ENCODE measurements around the gene FEM1A.
"Not testable (repeated sequence)": the region's sequence is repeated elsewhere in the genome, so short reads cannot be mapped to it uniquely, and the experiment has no call there.

Gene FEM1A

DNA sequence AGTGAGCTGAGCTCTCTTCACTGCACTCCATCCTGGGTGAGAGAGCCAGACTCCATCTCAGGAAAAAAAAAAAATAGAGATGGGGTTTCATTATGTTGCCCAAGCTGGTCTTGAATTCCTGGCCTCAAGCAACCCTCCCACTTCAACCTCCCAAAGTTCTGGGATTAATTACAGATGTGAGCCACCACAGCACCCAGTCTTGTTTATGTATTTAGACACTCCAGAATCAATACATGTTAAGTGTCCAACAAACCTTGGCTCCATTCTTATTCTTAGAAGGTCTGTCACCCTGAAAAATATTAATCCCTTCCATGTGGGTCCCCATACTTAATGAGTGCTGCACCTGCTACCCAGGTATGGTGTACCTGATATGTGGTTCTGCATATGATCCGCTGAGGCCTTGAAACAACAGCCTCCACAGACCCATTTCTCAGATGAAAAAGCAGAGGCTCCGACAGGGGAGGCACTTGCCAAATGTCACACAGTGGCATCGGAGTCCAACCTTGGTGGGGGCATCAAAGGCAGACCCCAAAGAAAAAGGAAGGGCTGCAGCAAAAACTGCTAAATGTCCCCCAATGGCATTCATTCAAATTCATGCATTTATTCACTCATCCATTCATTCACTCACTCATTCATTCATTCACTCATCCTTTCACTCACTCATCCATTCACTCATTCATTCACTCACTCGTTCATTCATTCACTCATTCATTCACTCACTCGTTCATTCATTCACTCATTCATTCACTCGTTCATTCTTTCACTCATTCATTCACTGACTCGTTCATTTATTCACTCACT lies 23.3 kb downstream of the FEM1A start:
- DNase-seq (ENCODE audit: low spot score): no peak

DNA sequence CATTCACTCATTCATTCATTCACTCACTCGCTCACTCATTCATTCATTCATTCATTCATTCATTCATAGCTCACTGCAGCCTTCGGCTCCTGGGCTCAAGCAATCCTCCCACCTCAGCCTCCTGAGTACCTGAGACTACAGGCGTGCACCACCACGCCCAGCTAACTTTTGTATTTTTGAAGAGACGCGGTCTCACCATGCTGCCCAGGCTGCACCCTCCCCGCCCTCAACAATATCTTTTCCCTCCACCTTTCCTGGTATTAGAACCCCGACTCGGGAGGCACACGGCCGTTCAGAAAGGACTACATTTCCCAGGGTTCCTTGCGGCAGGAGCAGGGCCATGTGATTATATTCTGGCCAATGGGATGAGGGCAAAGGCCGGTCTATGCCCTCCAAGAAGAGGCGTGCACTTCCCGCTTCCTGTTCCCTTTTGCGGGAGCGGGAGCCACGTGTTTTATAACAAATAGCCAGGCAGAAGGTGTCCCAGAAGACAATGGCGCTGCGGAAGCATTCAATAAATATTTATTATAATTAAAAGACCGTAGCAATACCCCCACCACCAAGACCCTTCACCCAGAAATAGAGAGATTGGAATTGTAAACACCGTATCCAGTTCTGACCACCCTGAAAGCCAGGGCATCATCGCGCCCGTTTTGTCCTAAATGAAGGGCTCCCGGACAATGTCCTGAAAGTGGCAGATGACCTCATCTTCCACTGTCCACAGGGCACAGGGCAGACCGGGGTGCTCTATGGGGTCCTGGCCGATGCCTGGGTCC lies 24.1 kb downstream of the FEM1A start:
- DNase-seq (ENCODE audit: low spot score): peak; percentile 77

DNA sequence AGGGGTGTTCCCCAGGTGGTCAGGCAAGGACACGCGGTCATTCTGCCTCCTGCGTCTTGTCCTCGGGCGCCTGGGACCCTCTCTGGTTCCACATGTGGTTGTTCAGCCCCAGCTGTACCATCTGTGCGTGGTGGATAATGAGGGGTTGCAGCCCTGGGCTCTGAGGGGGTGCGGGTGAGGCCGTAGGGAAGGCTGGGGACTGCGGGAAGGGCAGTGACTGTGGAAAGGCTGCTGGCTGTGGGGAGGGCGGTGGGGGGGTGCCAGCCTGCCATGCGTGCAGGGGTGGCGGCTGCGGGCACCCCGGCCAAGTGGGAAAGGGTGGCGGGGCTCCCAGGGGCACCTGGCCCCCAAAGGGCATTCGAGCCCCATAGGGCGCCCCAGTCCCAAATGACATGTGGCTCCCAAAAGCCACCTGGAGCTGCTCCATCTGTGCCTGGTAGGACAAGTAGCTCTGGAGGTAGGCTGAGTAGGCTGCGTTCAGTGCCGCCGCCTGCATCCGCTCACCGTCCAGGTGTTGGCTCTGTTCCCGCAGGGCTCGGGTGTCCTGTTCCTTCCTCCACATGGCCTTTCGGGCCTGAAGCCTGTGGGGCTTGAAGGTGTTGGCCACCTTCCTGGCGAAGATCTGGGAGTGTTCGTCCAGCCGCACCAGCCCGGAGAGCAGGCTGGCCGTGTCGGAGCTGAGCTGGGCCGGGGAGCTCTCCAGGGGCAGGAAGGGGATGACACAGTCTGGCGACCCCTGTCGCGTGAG lies 24.8 kb downstream of the FEM1A start:
- DNase-seq (ENCODE audit: low spot score): no peak

- DNase-seq (ENCODE audit: low spot score): no peak
These were observed 25.4 kb downstream of the FEM1A start for GRCh38 chr19:4816950-4817278.

- no peak for DNase-seq (ENCODE audit: low spot score)
These were observed 26.1 kb downstream of the FEM1A start for GRCh38 chr19:4817467-4818277.

DNA sequence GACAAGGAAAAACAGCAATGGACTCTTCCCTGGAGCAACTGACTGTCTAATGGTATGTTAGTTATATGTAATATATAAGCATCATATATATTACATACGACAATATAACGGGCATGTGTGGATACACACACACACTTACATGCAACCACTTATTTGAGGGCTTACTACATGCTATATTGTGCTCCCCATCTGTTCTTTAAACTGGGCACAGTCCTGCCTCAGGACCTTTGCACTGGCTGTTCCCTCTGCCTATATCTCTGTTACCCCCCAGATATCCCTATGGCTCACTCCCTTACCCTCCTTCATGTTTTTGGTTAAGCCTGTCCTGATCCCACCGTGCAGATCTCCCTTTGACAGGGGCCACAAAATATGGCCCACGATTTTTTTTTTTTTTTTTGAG lies 29.7 kb downstream of the FEM1A start:
- DNase-seq (ENCODE audit: low spot score): no peak

DNA sequence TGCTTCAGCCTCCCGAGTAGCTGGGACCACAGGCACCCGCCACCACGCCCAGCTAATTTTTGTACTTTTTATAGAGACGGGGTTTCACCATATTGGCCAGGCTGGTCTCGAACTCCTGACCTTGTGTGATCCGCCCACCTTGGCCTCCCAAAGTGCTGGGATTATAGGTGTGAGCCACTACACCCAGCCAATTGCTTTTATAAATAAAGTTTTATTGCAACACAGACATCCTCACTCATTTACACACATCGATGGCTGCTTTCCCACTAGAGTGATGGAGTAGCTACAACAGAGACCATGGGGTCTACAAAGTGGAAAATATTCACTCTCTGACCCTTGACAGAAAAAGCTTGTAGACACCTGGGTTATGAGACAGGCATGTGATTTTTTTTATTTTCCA lies 30.8 kb downstream of the FEM1A start:
- DNase-seq (ENCODE audit: low spot score): not testable (repeated sequence)

- DNase-seq (ENCODE audit: low spot score): no peak
These were observed 32.0 kb downstream of the FEM1A start for GRCh38 chr19:4823577-4823976.

DNA sequence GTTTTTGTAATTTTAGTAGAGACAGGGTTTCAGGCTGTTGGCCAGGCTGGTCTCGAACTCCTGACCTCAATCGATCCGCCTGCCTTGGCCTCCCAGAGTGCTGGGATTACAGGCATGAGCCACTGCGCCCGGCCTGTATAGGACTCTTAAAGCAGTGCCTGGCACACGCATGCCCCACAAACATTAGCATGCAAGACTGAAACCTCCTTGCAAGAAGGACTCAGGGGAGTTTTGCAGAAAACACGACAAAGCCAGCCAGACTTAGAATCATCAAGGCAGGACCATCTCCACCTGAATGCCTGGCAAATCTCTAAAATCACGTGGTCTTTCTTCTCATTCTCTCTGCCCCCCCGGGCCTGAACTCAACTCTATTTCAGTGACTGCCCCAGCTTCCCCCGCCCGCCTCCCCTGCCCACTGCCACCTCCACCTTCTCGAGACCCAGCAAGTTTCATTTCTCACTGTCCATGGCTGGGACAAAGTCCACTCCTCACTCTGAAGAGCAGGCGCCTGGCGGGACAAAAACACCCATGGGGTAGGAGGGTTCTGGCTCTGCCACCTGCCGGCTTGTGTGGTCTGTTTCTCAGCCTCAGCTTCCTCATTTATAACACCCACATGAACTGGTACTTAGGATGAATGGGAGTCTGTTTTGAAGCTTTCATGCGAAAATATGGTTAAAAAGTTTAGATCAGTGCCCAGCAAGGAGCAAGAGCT lies 37.6 kb downstream of the FEM1A start:
- DNase-seq (ENCODE audit: low spot score): no peak

- no peak for DNase-seq (ENCODE audit: low spot score)
These were observed 38.8 kb downstream of the FEM1A start for GRCh38 chr19:4830332-4830731.

DNA sequence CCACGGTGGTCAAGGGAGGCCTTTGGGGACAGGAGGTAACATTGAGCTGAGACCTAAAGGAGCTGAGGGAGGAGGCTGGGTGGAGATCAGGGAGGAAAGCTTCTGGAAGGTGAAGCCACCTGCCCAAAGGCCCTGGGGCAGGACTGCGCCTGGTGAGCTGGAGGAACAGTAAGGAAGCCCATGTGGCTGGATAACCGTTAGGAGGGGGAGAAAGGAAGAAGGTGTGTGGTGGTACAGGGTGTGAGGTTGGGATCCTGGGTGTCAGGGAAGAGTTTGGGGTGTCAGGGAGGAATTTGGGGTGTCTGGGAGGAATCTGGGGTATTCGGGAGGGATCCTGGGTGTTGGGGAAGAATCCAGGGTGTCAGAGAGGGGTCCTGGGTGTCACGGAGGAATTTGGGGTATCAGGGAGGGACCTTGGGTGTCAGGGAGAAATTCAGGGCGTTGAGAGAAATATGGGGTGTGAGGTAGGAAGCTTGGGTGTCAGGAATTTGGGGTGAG lies 39.3 kb downstream of the FEM1A start:
- no peak for DNase-seq (ENCODE audit: low spot score)

- peak; percentile 80 for DNase-seq (ENCODE audit: low spot score)
These were observed 39.9 kb downstream of the FEM1A start, which contains the start of gene TICAM1 for GRCh38 chr19:4831304-4831978. TSS of gene TICAM1 (minus strand) at chr19:4831712. CDS start at chr19:4818377, 13,335 bp downstream.

GRCh38 chr19:4831979-4832340 lies 40.4 kb downstream of the FEM1A start:
- DNase-seq (ENCODE audit: low spot score): not testable (repeated sequence)

DNA sequence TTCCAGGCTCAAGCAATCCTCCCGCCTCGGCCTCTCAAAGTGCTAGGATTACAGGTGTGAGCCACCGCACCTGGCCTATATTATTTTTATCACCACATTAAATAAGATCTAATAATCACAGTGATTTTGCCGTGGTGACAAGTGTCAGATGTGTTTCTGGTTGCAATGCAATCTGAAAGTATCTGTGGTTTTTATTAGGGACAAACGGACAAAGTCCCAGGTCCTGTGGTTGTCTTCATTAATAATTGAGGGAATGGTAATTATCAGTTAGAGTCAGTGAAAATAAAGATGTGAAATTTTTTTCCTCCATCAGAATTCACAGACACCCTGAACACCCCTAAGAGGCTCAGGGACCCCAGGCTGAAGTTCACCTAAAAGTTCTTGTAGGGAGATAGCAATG lies 41.2 kb downstream of the FEM1A start:
- DNase-seq (ENCODE audit: low spot score): no peak

GRCh38 chr19:4839192-4839591 lies 47.7 kb downstream of the FEM1A start:
- DNase-seq (ENCODE audit: low spot score): no peak

GRCh38 chr19:4843647-4843965 lies 52.1 kb downstream of the FEM1A start:
- DNase-seq (ENCODE audit: low spot score): no peak

DNA sequence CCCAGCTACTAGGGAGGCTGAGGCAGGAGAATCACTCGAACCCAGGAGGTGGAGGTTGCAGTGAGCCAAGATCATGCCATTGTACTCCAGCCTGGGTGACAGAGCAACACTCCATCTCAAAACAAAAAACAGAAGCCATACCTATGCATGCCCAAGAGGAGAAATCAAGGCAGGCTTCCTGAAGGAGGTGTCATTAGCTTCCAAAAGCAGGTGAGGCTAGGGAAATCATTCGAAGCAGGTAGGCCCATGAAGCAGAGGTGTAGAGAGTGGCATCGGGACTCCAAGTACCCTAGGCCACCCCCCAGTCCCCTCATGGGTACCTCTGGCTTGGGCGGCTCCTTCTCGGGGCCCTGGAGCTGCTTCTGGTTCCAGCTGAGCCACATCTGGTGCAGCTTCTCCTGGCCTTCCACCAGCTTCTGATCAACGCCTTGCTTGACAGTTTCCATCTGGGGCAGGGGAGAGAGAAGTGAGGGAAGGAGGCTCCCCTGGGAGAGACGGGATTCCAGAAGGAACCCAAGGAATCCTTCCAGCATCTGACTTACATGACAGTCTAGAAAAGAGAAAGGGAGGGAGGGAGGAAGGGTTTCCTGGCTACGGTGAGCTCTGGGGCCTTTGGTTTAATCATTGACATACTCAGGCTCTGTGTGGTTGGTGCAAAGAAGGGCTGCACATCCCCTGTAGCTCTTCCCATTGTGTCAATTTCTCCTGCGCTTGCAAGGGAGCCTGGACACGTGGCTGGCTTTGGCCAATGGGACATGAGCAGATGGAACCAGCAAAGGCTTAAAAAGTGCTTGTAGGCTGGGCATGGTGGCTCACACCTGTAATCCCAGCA lies 53.0 kb downstream of the FEM1A start:
- DNase-seq (ENCODE audit: low spot score): no peak

GRCh38 chr19:4845975-4846374 lies 54.4 kb downstream of the FEM1A start:
- DNase-seq (ENCODE audit: low spot score): not testable (repeated sequence)

- DNase-seq (ENCODE audit: low spot score): no peak
These were observed 55.8 kb downstream of the FEM1A start for GRCh38 chr19:4847190-4847973.
